GM12878 (cell line): ENCODE measurements around the gene EIF2B5. TPM values are rescaled to one million over a fixed set of nuclear protein-coding genes. Genes with fewer than 3 reads are reported as not detected.

ENCODE experiments used
- ATAC-seq: fragments of 200-7000 bp; cut with Tn5 transposase; 3 replicates; pipeline ENCODE4 v1.9.1; 2020; ENCODE audit warnings: mild to moderate bottlenecking, moderate library complexity
- BruUV-seq: library from RNA; stranded (reverse); fragments of 400-500 nt; replicated peaks from 2 replicates; lab custom pipeline; 2021; lab: Mats Ljungman, UMichigan
- CTCF ChIA-PET: fragments of 300-600 bp; sonication (Branson Sonifier 250); formaldehyde crosslinking; extraction: SDS; loops from one replicate; lab custom pipeline; 2021; ENCODE audit warnings: inconsistent platforms; lab: Yijun Ruan, JAX
- POLR2A ChIA-PET: fragments of 350-600 bp; formaldehyde crosslinking; extraction: SDS; loops from one replicate; lab custom pipeline; 2021; ENCODE audit warnings: inconsistent platforms; lab: Charles Lee
- RAD21 ChIA-PET: fragments of 300-600 bp; sonication (Branson Sonifier 250); formaldehyde crosslinking; loops from one replicate; lab custom pipeline; 2023; ENCODE audit warnings: antibody characterized with exemption; ENCODE audit not compliant: unreplicated experiment; lab: Charles Lee
- SMC1A ChIA-PET: fragments of 300-600 bp; sonication (Branson Sonifier 250); formaldehyde crosslinking; loops from one replicate; lab custom pipeline; 2023; ENCODE audit not compliant: unreplicated experiment, uncharacterized antibody; lab: Charles Lee
- DNase-seq: peaks from one replicate; pipeline ENCODE4 v3.0.0-alpha.2; 2011; ENCODE audit warnings: low read depth, low spot score
- FAIRE-seq: peaks from 3 replicates; lab custom pipeline; 2011; peaks lifted over from hg19 to GRCh38; lab: Jason Lieb, UNC
- H2AFZ ChIP-seq: 2 replicates; pipeline ENCODE4 v1.6.0; 2011; ENCODE audit warnings: low read depth, low read length, control low read depth; ENCODE audit not compliant: control insufficient read depth
- H3K27ac ChIP-seq: 2 replicates; pipeline ENCODE4 v1.5.1; 2011; ENCODE audit warnings: control low read depth; ENCODE audit not compliant: control insufficient read depth, insufficient read depth
- H3K27me3 ChIP-seq, 2 experiments: replicated peaks in 1 of 2; 2 replicates each; pipeline versions ENCODE4 v1.6.0 to v1.6.1; 2011; ENCODE audit warnings: low read length in 1 of 2; ENCODE audit not compliant: control insufficient read depth in 2 of 2, insufficient read depth in 2 of 2
- H3K36me3 ChIP-seq, 2 experiments: 2 replicates each; pipeline ENCODE4 v1.5.1; 2011; ENCODE audit warnings: low read length in 1 of 2; ENCODE audit not compliant: control insufficient read depth in 2 of 2, insufficient read depth in 2 of 2
- H3K4me1 ChIP-seq: 2 replicates; pipeline ENCODE4 v1.6.1; 2011; ENCODE audit warnings: mild to moderate bottlenecking, low read length, moderate library complexity, mixed read lengths; ENCODE audit not compliant: control insufficient read depth, insufficient read depth
- H3K4me2 ChIP-seq: 2 replicates; pipeline ENCODE4 v1.6.0; 2011; ENCODE audit warnings: control low read depth; ENCODE audit not compliant: control insufficient read depth, insufficient read depth
- H3K4me3 ChIP-seq: fragments of 200-600 bp; sonication (generic); 2 replicates; pipeline ENCODE4 v1.5.1; 2016
- H3K79me2 ChIP-seq: 2 replicates; pipeline ENCODE4 v1.6.0; 2011; ENCODE audit warnings: low read length; ENCODE audit not compliant: control insufficient read depth, insufficient read depth
- H3K9ac ChIP-seq: 2 replicates; pipeline ENCODE4 v1.8.0; 2011; ENCODE audit warnings: low read length, control low read depth, mixed read lengths; ENCODE audit not compliant: control insufficient read depth, insufficient read depth
- H3K9me3 ChIP-seq: replicated peaks from 3 replicates; pipeline ENCODE4 v1.5.1; 2011; ENCODE audit warnings: mild to moderate bottlenecking, low read length; ENCODE audit not compliant: control insufficient read depth, insufficient read depth
- H4K20me1 ChIP-seq: 2 replicates; pipeline ENCODE4 v1.6.0; 2011; ENCODE audit not compliant: control insufficient read depth, insufficient read depth
- BHLHE40 ChIP-seq, 2 experiments: fragments of 450-650 bp in 1 of 2; IDR thresholded peaks; 2 replicates each; pipeline ENCODE4 v1.6.1; 2011 to 2017; ENCODE audit warnings: low read depth in 2 of 2, borderline replicate concordance in 1 of 2, improper control_type of control experiment in 1 of 2, low read length in 1 of 2, mild to moderate bottlenecking in 1 of 2
- IKZF2 ChIP-seq, 2 experiments: fragments of 450-650 bp; IDR thresholded peaks; 2 replicates each; pipeline ENCODE4 v1.6.1; 2017; ENCODE audit warnings: mild to moderate bottlenecking in 2 of 2, moderate library complexity in 2 of 2
- NR2C2 ChIP-seq: IDR thresholded peaks from 2 replicates; pipeline ENCODE4 v1.6.1; 2011; ENCODE audit warnings: borderline replicate concordance, low read depth; ENCODE audit not compliant: control insufficient read depth, insufficient read length
- SMAD1 ChIP-seq: fragments of 450-650 bp; IDR thresholded peaks from 2 replicates; pipeline ENCODE4 v1.6.1; 2018; ENCODE audit warnings: mild to moderate bottlenecking, low read depth; ENCODE audit not compliant: partially characterized antibody
- SP1 ChIP-seq: IDR thresholded peaks from one replicate; pipeline ENCODE4 v1.6.1; 2011; ENCODE audit warnings: low read depth, low read length
- SPI1 ChIP-seq: IDR thresholded peaks from 2 replicates; pipeline ENCODE4 v1.6.1; 2011; ENCODE audit warnings: low read depth, mild to moderate bottlenecking, low read length, moderate library complexity, borderline replicate concordance; ENCODE audit not compliant: insufficient read depth
- TAF1 ChIP-seq: IDR thresholded peaks from 2 replicates; pipeline ENCODE4 v1.6.1; 2011; ENCODE audit warnings: mild to moderate bottlenecking, low read depth, low read length, borderline replicate concordance
- TARDBP ChIP-seq: IDR thresholded peaks from 2 replicates; pipeline ENCODE4 v1.6.1; 2016; ENCODE audit warnings: borderline replicate concordance
- TCF3 ChIP-seq: IDR thresholded peaks from 2 replicates; pipeline ENCODE4 v1.6.1; 2012; ENCODE audit warnings: low read depth, mild to moderate bottlenecking, low read length, borderline replicate concordance; ENCODE audit not compliant: insufficient read depth
- ZNF207 ChIP-seq: fragments of 450-650 bp; IDR thresholded peaks from 2 replicates; pipeline ENCODE4 v1.6.1; 2014; ENCODE audit warnings: antibody characterized with exemption, mild to moderate bottlenecking, borderline replicate concordance
- ZNF24 ChIP-seq: fragments of 450-650 bp; IDR thresholded peaks from 2 replicates; pipeline ENCODE4 v1.6.1; 2017; ENCODE audit warnings: antibody characterized with exemption, mild to moderate bottlenecking
- whole genome bisulfite sequencing: methylation state at CpG from one replicate; pipeline ENCODE4 v1.1.6; 2016; ENCODE audit warnings: low lambda C conversion rate; ENCODE audit not compliant: insufficient replicate concordance, insufficient coverage; ENCODE audit errors: missing lambda C conversion rate; 5-methylcytosine and 5-hydroxymethylcytosine counted together
- in situ Hi-C: fragments of 300-500 bp; cut with MboI; formaldehyde crosslinking; loops from 9 replicates; pipeline ENCODE4 v1.14.3; 2018; ENCODE audit warnings: mixed read lengths
- intact Hi-C: fragments of 100-400 bp; cut with micrococcal nuclease; formaldehyde crosslinking; loops from one replicate; pipeline ENCODE4 v1.14.2; 2022; ENCODE audit not compliant: unreplicated experiment
- polyA plus RNA-seq, 11 experiments: library from polyadenylated mRNA; depleted of rRNA in 4 of 11; unstranded in 6 of 11; stranded (reverse) in 5 of 11; fragments of >200 nt; fragmentation: Nextera tagmentation in 4 of 11; fragmentation: Illumina TruSeq in 1 of 11; extraction: Ambion mirVana in 4 of 11; extraction: Trizol in 1 of 11; gene quantifications; 1 replicate in 1 of 11; 2 replicates in 10 of 11; pipeline versions ENCODE4 v1.2.1 to v1.2.3, GENCODE V29; 2011 to 2016; ENCODE audit warnings: inconsistent platforms in 2 of 11, missing spikeins in 2 of 11, low read depth in 1 of 11
- total RNA-seq, 4 experiments: library from RNA; depleted of rRNA in 3 of 4; stranded (reverse); fragments of >200 nt in 3 of 4; fragmentation: Illumina TruSeq in 1 of 4; extraction: Trizol in 1 of 4; gene quantifications; 2 replicates each; pipeline versions ENCODE4 v1.2.1 to v1.2.3, GENCODE V29; 2013 to 2021

EIF2B5 gene
- total and polyA plus RNA-seq, 10 of the 15 experiments (the other 5 are each of a cell fraction or from before 2014, with no cell fraction given) = 13.7 to 82.7 (median 52.2) TPM

- peaks cover 9% of the 10 kb centered on the region for H3K79me2 ChIP-seq
- WGBS = 98% methylated on average over 10 of the region's 10 CpGs
- H3K9me3 ChIP-seq = no peaks in the 10 kb centered on the region
- peaks cover 15 to 29% of the 10 kb centered on the region in 2 experiments; a peak in 3 of 4 replicates for H3K36me3 ChIP-seq
- no peak for FAIRE-seq
- ATAC-seq = no peak
- no peak overlapping the region for H3K4me3 ChIP-seq
- RAD21 ChIA-PET = no interaction called here
- intact Hi-C loops (no loop called here), in situ Hi-C loops (no loop called here)
- DNase-seq = no peak
- H3K4me2 ChIP-seq = no peak overlapping the region
- no peaks in the 10 kb centered on the region for H3K27me3 ChIP-seq
- H4K20me1 ChIP-seq = peaks cover 3% of the 10 kb centered on the region; the same call in 1 of the 2 replicates
- no peak overlapping the region for H3K27ac ChIP-seq
- TF ChIP-seq TCF3 (no peak), SMAD1 (no peak), TAF1 (no peak), BHLHE40 (IDR thresholded peaks at IDR 0.05; ENCODE audit: borderline replicate concordance in 1 of 2, low read depth in 2 of 2, low read length in 1 of 2) (no peak), TARDBP (no peak), ZNF207 (no peak), IKZF2 (IDR thresholded peaks at IDR 0.05) (no peak), ZNF24 (no peak), NR2C2 (no peak), SPI1 (no peak), SP1 (no peak)
- 0 out of 2 replicates have a peak, but pooled peaks cover 4% of the 10 kb centered on the region for H3K4me1 ChIP-seq
- SMC1A ChIA-PET = no interaction called here
- no peak overlapping the region for H3K9ac ChIP-seq
- POLR2A ChIA-PET = no interaction called here
- CTCF ChIA-PET = no interaction called here
- H2AFZ ChIP-seq = no peak overlapping the region
- no TSS peak for BruUV-seq
These were observed 57.7 kb downstream of the EIF2B5 start for GRCh38 chr3:184192889-184193288.
